ENCODE results near the gene COMP. TPM values are rescaled to one million over a fixed set of nuclear protein-coding genes. Genes with fewer than 3 reads are reported as not detected.

Gene COMP
- total RNA-seq, 1 donor from 2014 or later = 0.31 TPM

DNA sequence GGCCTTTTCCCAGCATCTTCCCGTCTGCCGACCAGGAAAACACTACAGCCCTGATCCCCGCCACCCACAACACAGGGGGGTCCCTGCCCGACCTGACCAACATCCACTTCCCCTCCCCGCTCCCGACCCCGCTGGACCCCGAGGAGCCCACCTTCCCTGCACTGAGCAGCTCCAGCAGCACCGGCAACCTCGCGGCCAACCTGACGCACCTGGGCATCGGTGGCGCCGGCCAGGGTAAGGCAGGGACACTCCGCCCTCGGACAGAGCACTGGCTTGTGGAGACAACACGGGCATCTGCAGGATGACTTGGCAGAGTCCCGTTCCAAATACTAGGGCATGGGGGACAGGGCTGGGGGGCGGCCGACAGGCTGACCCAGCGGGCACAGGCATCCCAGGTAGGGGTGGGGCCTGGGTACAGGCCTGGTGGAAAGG lies 31.1 kb downstream of the COMP start:
- Mint-ChIP-seq H3K9me3 (no peaks in the 10 kb centered on the region), H3K4me3 (no peak overlapping the region), H3K27me3 (ENCODE audit: low read depth) (no peaks in the 10 kb centered on the region), H3K36me3 (no peaks in the 10 kb centered on the region), H3K27ac (no peak overlapping the region), H3K4me1 (peaks cover 20% of the 10 kb centered on the region)
- TF ChIP-seq, protein P1, sequence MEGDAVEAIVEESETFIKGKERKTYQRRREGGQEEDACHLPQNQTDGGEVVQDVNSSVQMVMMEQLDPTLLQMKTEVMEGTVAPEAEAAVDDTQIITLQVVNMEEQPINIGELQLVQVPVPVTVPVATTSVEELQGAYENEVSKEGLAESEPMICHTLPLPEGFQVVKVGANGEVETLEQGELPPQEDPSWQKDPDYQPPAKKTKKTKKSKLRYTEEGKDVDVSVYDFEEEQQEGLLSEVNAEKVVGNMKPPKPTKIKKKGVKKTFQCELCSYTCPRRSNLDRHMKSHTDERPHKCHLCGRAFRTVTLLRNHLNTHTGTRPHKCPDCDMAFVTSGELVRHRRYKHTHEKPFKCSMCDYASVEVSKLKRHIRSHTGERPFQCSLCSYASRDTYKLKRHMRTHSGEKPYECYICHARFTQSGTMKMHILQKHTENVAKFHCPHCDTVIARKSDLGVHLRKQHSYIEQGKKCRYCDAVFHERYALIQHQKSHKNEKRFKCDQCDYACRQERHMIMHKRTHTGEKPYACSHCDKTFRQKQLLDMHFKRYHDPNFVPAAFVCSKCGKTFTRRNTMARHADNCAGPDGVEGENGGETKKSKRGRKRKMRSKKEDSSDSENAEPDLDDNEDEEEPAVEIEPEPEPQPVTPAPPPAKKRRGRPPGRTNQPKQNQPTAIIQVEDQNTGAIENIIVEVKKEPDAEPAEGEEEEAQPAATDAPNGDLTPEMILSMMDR (IDR thresholded peaks at IDR 0.05; ENCODE audit: unreplicated experiment) = no peak
- no peak for DNase-seq (ENCODE audit: low spot score in 2 of 2, unreplicated experiment in 2 of 2)

GRCh38 chr19:18759304-18759994 lies 31.7 kb downstream of the COMP start:
- peaks cover 20% of the 10 kb centered on the region for H3K4me1 Mint-ChIP-seq
- no peak overlapping the region for H3K27ac Mint-ChIP-seq
- no peak for DNase-seq (ENCODE audit: low spot score in 2 of 2, unreplicated experiment in 2 of 2)
- H3K36me3 Mint-ChIP-seq = peaks cover 2% of the 10 kb centered on the region
- no peak overlapping the region for H3K4me3 Mint-ChIP-seq
- H3K9me3 Mint-ChIP-seq = no peaks in the 10 kb centered on the region
- H3K27me3 Mint-ChIP-seq (ENCODE audit: low read depth) = no peaks in the 10 kb centered on the region
- TF ChIP-seq, protein P1 (IDR thresholded peaks at IDR 0.05; ENCODE audit: unreplicated experiment) = no peak

- Mint-ChIP-seq H3K36me3 (peaks cover 9% of the 10 kb centered on the region), H3K27me3 (ENCODE audit: low read depth) (no peaks in the 10 kb centered on the region), H3K9me3 (no peaks in the 10 kb centered on the region), H3K4me1 (peaks cover 12% of the 10 kb centered on the region), H3K27ac (peak overlapping the region; percentile 56), H3K4me3 (no peak overlapping the region)
- TF ChIP-seq, protein P1 (IDR thresholded peaks at IDR 0.05; ENCODE audit: unreplicated experiment) = no peak
- no peak for DNase-seq (ENCODE audit: low spot score in 2 of 2, unreplicated experiment in 2 of 2)
Measured at GRCh38 chr19:18756896-18757295, 34.2 kb downstream of the COMP start.

DNA sequence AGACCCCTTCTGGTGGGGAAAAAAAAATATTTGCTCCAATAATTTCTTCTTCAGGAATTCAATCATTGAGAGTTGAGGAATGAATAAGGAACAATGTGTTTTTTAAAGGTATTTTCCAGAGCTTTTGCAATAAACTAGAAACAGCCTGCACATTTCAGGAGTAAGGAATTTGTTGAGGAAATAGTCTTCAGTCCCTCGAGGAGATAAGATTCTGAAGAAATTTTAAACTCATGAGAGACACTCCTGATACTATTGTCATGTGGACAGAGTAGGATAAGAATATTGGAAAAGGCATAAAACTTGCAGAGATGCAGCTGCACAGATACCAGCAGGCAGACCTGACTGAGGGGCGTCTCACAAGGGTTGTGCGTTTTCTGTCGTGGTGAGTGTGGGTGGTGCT lies 36.6 kb downstream of the COMP start:
- TF ChIP-seq, protein P1 (IDR thresholded peaks at IDR 0.05; ENCODE audit: unreplicated experiment) = no peak
- no peak for DNase-seq (ENCODE audit: low spot score in 2 of 2, unreplicated experiment in 2 of 2)

DNA sequence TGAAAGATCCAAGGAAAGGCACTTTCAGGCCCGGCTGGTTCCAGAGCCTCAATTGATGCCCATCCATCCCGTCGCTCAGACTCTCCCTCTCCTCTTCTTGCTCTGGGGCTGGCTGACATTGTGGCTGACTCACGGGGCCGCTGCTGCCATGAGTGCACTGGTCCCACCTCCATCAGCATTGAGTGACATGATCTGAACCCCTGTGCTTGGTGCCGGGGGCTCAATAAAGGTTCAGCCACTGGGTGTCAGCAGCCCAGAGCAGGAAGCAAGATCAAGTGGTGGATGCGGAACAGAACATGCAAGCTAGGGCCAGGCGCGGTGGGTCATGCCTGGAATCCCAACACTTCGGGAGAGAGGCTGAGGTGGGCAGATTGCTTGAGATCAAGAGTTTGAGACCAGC lies 39.5 kb downstream of the COMP start:
- DNase-seq (ENCODE audit: low spot score in 2 of 2, unreplicated experiment in 2 of 2) = no peak
- Mint-ChIP-seq H3K4me1 (peaks cover 3% of the 10 kb centered on the region), H3K27me3 (ENCODE audit: low read depth) (no peaks in the 10 kb centered on the region), H3K36me3 (peaks cover 19% of the 10 kb centered on the region), H3K27ac (no peak overlapping the region), H3K9me3 (no peaks in the 10 kb centered on the region), H3K4me3 (no peak overlapping the region)
- TF ChIP-seq, protein P1 (IDR thresholded peaks at IDR 0.05; ENCODE audit: unreplicated experiment) = no peak

More for the DNA sequence above, 36.6 kb downstream of the COMP start:
- Mint-ChIP-seq H3K4me1 (peaks cover 8% of the 10 kb centered on the region), H3K4me3 (no peak overlapping the region), H3K9me3 (no peaks in the 10 kb centered on the region), H3K27me3 (ENCODE audit: low read depth) (no peaks in the 10 kb centered on the region), H3K27ac (no peak overlapping the region), H3K36me3 (peaks cover 19% of the 10 kb centered on the region)

Data from mesothelial cell of epicardium (in vitro differentiated cells).